GM19239 (cell line): ENCODE results near the gene NAXD.

Experiments used
- DNase-seq: peaks from one replicate; pipeline ENCODE4 v3.0.0; 2011; ENCODE audit warnings: low spot score; ENCODE audit not compliant: insufficient read length
- FAIRE-seq: peaks from 2 replicates; lab custom pipeline; 2011; peaks lifted over from hg19 to GRCh38; lab: Jason Lieb, UNC

The NAXD gene

GRCh38 chr13:110683921-110684320, 68.6 kb downstream of the NAXD start:
- DNase-seq (no peak), FAIRE-seq (no peak)

GRCh38 chr13:110684388-110685056, 69.2 kb downstream of the NAXD start:
- FAIRE-seq (no peak), DNase-seq (no peak)

GRCh38 chr13:110685305-110686020, 70.1 kb downstream of the NAXD start:
- no peak for FAIRE-seq
- DNase-seq, result no peak

GRCh38 chr13:110687736-110688135, 72.4 kb downstream of the NAXD start:
- FAIRE-seq (no peak), DNase-seq (no peak)

DNA sequence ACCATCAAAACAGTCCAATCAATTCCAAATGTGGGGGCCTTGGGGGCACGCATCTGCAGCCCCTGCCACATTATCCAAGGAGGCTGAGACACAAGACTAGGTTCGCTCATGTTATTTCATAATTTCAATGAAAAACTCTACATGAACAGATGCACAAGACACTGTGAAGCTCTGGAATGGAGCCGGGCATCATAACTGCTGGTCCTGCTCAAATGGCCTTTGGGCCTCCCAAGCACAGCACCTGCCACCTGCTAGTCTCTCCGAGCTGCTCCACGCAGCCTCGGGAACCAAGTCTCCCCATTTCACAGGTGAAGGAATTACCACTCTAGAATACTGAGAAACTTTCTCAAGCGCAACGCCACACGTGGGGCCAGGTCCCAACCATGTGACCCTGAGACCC, 73.7 kb downstream of the NAXD start:
- no peak for FAIRE-seq

More for the DNA sequence above, 73.7 kb downstream of the NAXD start:
- no peak for DNase-seq
